ENCODE results near the gene DUOXA2. TPM values are rescaled to one million over a fixed set of nuclear protein-coding genes. Genes with fewer than 3 reads are reported as not detected.

Gene DUOXA2
- polyA plus RNA-seq, 1 donor from 2014 or later, result not detected

GRCh38 chr15:45118996-45119395 is 4.9 kb downstream of the DUOXA2 start:
- Histone ChIP-seq H4K20me1 (ENCODE audit: insufficient read depth) (no peaks in the 10 kb centered on the region), H3K27me3 (ENCODE audit: insufficient read depth, low read depth, low read length) (peaks cover 61% of the 10 kb centered on the region)
- TF ChIP-seq CTCF (IDR thresholded peaks at IDR 0.05; ENCODE audit: poor library complexity, severe bottlenecking) (no peak), MXI1 (conservative IDR thresholded peaks at IDR 0.05; ENCODE audit: poor library complexity, severe bottlenecking) (no peak), EP300 (conservative IDR thresholded peaks at IDR 0.05; ENCODE audit: poor library complexity, severe bottlenecking) (no peak), REST (IDR thresholded peaks at IDR 0.05; ENCODE audit: borderline replicate concordance) (no peak), EZH2 (IDR thresholded peaks at IDR 0.05; ENCODE audit: borderline replicate concordance, insufficient read depth, low read length, poor library complexity, severe bottlenecking) (no peak), TAF1 (IDR thresholded peaks at IDR 0.05; ENCODE audit: low read depth) (no peak), POLR2AphosphoS5 (IDR thresholded peaks at IDR 0.05) (no peak), RAD21 (conservative IDR thresholded peaks at IDR 0.05) (no peak), SMC3 (conservative IDR thresholded peaks at IDR 0.05; ENCODE audit: poor library complexity) (no peak)

GRCh38 chr15:45120081-45120972 is 6.2 kb downstream of the DUOXA2 start:
- Histone ChIP-seq H3K27ac (ENCODE audit: low read length) (no peak overlapping the region), H3K4me3 (ENCODE audit: low read length) (no peak overlapping the region), H2AFZ (ENCODE audit: low read depth, low read length) (no peak overlapping the region), H3F3A (ENCODE audit: insufficient read depth, low read length, poor library complexity, severe bottlenecking) (no peaks in the 10 kb centered on the region), H3K9ac (ENCODE audit: low read length) (no peak overlapping the region), H3K9me3 (ENCODE audit: low read length) (no peaks in the 10 kb centered on the region), H3K27me3 (ENCODE audit: insufficient read depth, low read depth, low read length) (peaks cover 59% of the 10 kb centered on the region), H3K36me3 (ENCODE audit: insufficient read depth, low read length) (no peaks in the 10 kb centered on the region), H4K20me1 (ENCODE audit: insufficient read depth) (no peaks in the 10 kb centered on the region), H3K4me2 (ENCODE audit: low read length) (no peak overlapping the region), H3K9me2 (ENCODE audit: insufficient read depth, low read length) (no peaks in the 10 kb centered on the region), H3K79me2 (replicated peaks; ENCODE audit: insufficient read depth, low read length) (no peaks in the 10 kb centered on the region)
- TF ChIP-seq SMC3 (conservative IDR thresholded peaks at IDR 0.05; ENCODE audit: poor library complexity), result no peak
- no peak for TF ChIP-seq TAF1 (IDR thresholded peaks at IDR 0.05; ENCODE audit: low read depth)
- TF ChIP-seq MXI1 (conservative IDR thresholded peaks at IDR 0.05; ENCODE audit: poor library complexity, severe bottlenecking), result no peak
- no peak for TF ChIP-seq CTCF (IDR thresholded peaks at IDR 0.05; ENCODE audit: poor library complexity, severe bottlenecking)
- no peak for TF ChIP-seq RAD21 (conservative IDR thresholded peaks at IDR 0.05)
- TF ChIP-seq POLR2AphosphoS5 (IDR thresholded peaks at IDR 0.05), result no peak
- TF ChIP-seq REST (IDR thresholded peaks at IDR 0.05; ENCODE audit: borderline replicate concordance), result no peak
- no peak for TF ChIP-seq EZH2 (IDR thresholded peaks at IDR 0.05; ENCODE audit: borderline replicate concordance, insufficient read depth, low read length, poor library complexity, severe bottlenecking)
- no peak for TF ChIP-seq EP300 (conservative IDR thresholded peaks at IDR 0.05; ENCODE audit: poor library complexity, severe bottlenecking)

More at GRCh38 chr15:45118996-45119395, 4.9 kb downstream of the DUOXA2 start:
- H3K27ac ChIP-seq (ENCODE audit: low read length), result no peak overlapping the region
- no peaks in the 10 kb centered on the region for H3F3A ChIP-seq (ENCODE audit: insufficient read depth, low read length, poor library complexity, severe bottlenecking)
- no peaks in the 10 kb centered on the region for H3K9me3 ChIP-seq (ENCODE audit: low read length)
- no peaks in the 10 kb centered on the region for H3K9me2 ChIP-seq (ENCODE audit: insufficient read depth, low read length)
- H3K4me3 ChIP-seq (ENCODE audit: low read length), result no peak overlapping the region
- H3K36me3 ChIP-seq (ENCODE audit: insufficient read depth, low read length), result no peaks in the 10 kb centered on the region
- no peak overlapping the region for H2AFZ ChIP-seq (ENCODE audit: low read depth, low read length)
- H3K79me2 ChIP-seq (replicated peaks; ENCODE audit: insufficient read depth, low read length), result no peaks in the 10 kb centered on the region
- H3K4me2 ChIP-seq (ENCODE audit: low read length), result no peak overlapping the region
- H3K9ac ChIP-seq (ENCODE audit: low read length), result no peak overlapping the region
